H9 (cell line): Measurements from ENCODE around the gene TBC1D8. TPM values are rescaled to one million over a fixed set of nuclear protein-coding genes. Genes with fewer than 3 reads are reported as not detected.

ENCODE experiments used
- DNase-seq: peaks from one replicate; pipeline ENCODE4 v3.0.0-alpha.2; 2017
- H2AFZ ChIP-seq: one replicate; pipeline ENCODE4 v1.6.1; 2013; ENCODE audit warnings: mild to moderate bottlenecking, low read length, control low read depth, moderate library complexity
- H2AK5ac ChIP-seq: 2 replicates; pipeline ENCODE4 v1.6.1; 2013; ENCODE audit warnings: low read length, control low read depth, mixed read lengths; ENCODE audit not compliant: insufficient read length
- H2BK120ac ChIP-seq: one replicate; pipeline ENCODE4 v1.6.1; 2013; ENCODE audit warnings: low read depth, mild to moderate bottlenecking, low read length, control low read depth, inconsistent platforms; ENCODE audit not compliant: poor library complexity, severe bottlenecking
- H2BK12ac ChIP-seq: 2 replicates; pipeline ENCODE4 v1.6.1; 2013; ENCODE audit warnings: low read length, control low read depth, mixed read lengths, low read depth; ENCODE audit not compliant: insufficient read length
- H2BK15ac ChIP-seq: 2 replicates; pipeline ENCODE4 v1.6.1; 2013; ENCODE audit warnings: low read depth, low read length, control low read depth
- H2BK20ac ChIP-seq: one replicate; pipeline ENCODE4 v1.6.1; 2013; ENCODE audit warnings: low read depth, mild to moderate bottlenecking, low read length, control low read depth, inconsistent platforms; ENCODE audit not compliant: poor library complexity, severe bottlenecking
- H2BK5ac ChIP-seq: 2 replicates; pipeline ENCODE4 v1.6.1; 2013; ENCODE audit warnings: low read length, control low read depth, mixed read lengths; ENCODE audit not compliant: insufficient read length
- H3K14ac ChIP-seq: 2 replicates; pipeline ENCODE4 v1.6.1; 2013; ENCODE audit warnings: low read length, control low read depth; ENCODE audit not compliant: insufficient read depth
- H3K18ac ChIP-seq: 2 replicates; pipeline ENCODE4 v1.6.1; 2013; ENCODE audit warnings: low read depth, mild to moderate bottlenecking, mixed read lengths, low read length, control low read depth; ENCODE audit not compliant: insufficient read length
- H3K23ac ChIP-seq: 2 replicates; pipeline ENCODE4 v1.6.1; 2013; ENCODE audit warnings: low read length, control low read depth, mixed read lengths, low read depth; ENCODE audit not compliant: insufficient read length
- H3K23me2 ChIP-seq: 2 replicates; pipeline ENCODE4 v1.6.1; 2013; ENCODE audit warnings: low read depth, mild to moderate bottlenecking, mixed read lengths, low read length, control low read depth; ENCODE audit not compliant: insufficient read length, poor library complexity, severe bottlenecking
- H3K27ac ChIP-seq: 2 replicates; pipeline ENCODE4 v1.5.1; 2013; ENCODE audit warnings: low read length, control low read depth, mixed read lengths, low read depth; ENCODE audit not compliant: insufficient read length
- H3K27me3 ChIP-seq: 2 replicates; pipeline ENCODE4 v1.6.1; 2013; ENCODE audit warnings: low read length, control low read depth, inconsistent platforms; ENCODE audit not compliant: insufficient read depth
- H3K4ac ChIP-seq: 2 replicates; pipeline ENCODE4 v1.6.1; 2013; ENCODE audit warnings: low read depth, mild to moderate bottlenecking, control low read depth, inconsistent platforms, low read length, moderate library complexity
- H3K4me1 ChIP-seq: 2 replicates; pipeline ENCODE4 v1.6.1; 2013; ENCODE audit warnings: low read length, control low read depth, inconsistent platforms; ENCODE audit not compliant: insufficient read depth
- H3K4me2 ChIP-seq: 2 replicates; pipeline ENCODE4 v1.6.1; 2013; ENCODE audit warnings: low read length, control low read depth, mixed read lengths; ENCODE audit not compliant: insufficient read length, insufficient read depth
- H3K56ac ChIP-seq: 2 replicates; pipeline ENCODE4 v1.6.1; 2013; ENCODE audit warnings: low read depth, mild to moderate bottlenecking, mixed read lengths, low read length, control low read depth; ENCODE audit not compliant: insufficient read length
- H3K79me1 ChIP-seq: 2 replicates; pipeline ENCODE4 v1.6.1; 2013; ENCODE audit warnings: low read depth, mild to moderate bottlenecking, moderate library complexity, low read length, control low read depth, inconsistent platforms; ENCODE audit not compliant: insufficient read depth, poor library complexity, severe bottlenecking
- H3K79me2 ChIP-seq: 2 replicates; pipeline ENCODE4 v1.6.1; 2013; ENCODE audit warnings: low read length, control low read depth, inconsistent platforms; ENCODE audit not compliant: insufficient read depth
- H3K9ac ChIP-seq: 2 replicates; pipeline ENCODE4 v1.6.1; 2013; ENCODE audit warnings: low read length, control low read depth, mixed read lengths; ENCODE audit not compliant: insufficient read length; ENCODE audit errors: extremely low read depth
- H3K9me3 ChIP-seq: one replicate; pipeline ENCODE4 v1.6.1; 2013; ENCODE audit warnings: low read depth, low read length, inconsistent platforms; ENCODE audit not compliant: control insufficient read depth
- H3T11ph ChIP-seq: one replicate; pipeline ENCODE4 v1.6.1; 2013; ENCODE audit warnings: mild to moderate bottlenecking, low read length, control low read depth, inconsistent platforms
- H4K20me1 ChIP-seq: one replicate; pipeline ENCODE4 v1.6.1; 2013; ENCODE audit not compliant: control insufficient read depth, insufficient read length, insufficient read depth
- H4K5ac ChIP-seq: 2 replicates; pipeline ENCODE4 v1.6.1; 2013; ENCODE audit warnings: low read depth, mild to moderate bottlenecking, mixed read lengths, low read length, control low read depth; ENCODE audit not compliant: insufficient read length
- H4K8ac ChIP-seq: replicated peaks from 2 replicates; pipeline ENCODE4 v1.6.1; 2013; ENCODE audit warnings: low read length, control low read depth, mixed read lengths, low read depth; ENCODE audit not compliant: insufficient read length
- H4K91ac ChIP-seq: 2 replicates; pipeline ENCODE4 v1.6.1; 2013; ENCODE audit warnings: low read depth, mild to moderate bottlenecking, moderate library complexity, mixed read lengths, low read length, control low read depth; ENCODE audit not compliant: insufficient read length
- H3K27ac Mint-ChIP-seq, 3 experiments: 2 replicates in 2 of 3; 3 replicates in 1 of 3; pipeline ENCODE4 v1.8.0; 2020 to 2021; ENCODE audit warnings: mixed read lengths in 3 of 3, mild to moderate bottlenecking in 1 of 3, moderate library complexity in 1 of 3
- H3K27me3 Mint-ChIP-seq: 2 replicates; pipeline ENCODE4 v1.8.0; 2021; ENCODE audit warnings: low read depth, mild to moderate bottlenecking, moderate library complexity, mixed read lengths
- H3K36me3 Mint-ChIP-seq, 3 experiments: 2 replicates in 2 of 3; 3 replicates in 1 of 3; pipeline ENCODE4 v1.8.0; 2020 to 2021; ENCODE audit warnings: low read depth in 3 of 3, mixed read lengths in 3 of 3; ENCODE audit not compliant: insufficient read depth in 1 of 3
- H3K4me1 Mint-ChIP-seq, 2 experiments: 2 replicates each; pipeline ENCODE4 v1.8.0; 2020; ENCODE audit warnings: mixed read lengths in 2 of 2
- H3K4me3 Mint-ChIP-seq, 2 experiments: 2 replicates in 1 of 2; 3 replicates in 1 of 2; pipeline ENCODE4 v1.8.0; 2020 to 2021; ENCODE audit warnings: mild to moderate bottlenecking in 2 of 2, mixed read lengths in 2 of 2, moderate library complexity in 1 of 2
- H3K9me3 Mint-ChIP-seq, 2 experiments: 2 replicates in 1 of 2; 3 replicates in 1 of 2; pipeline ENCODE4 v1.8.0; 2020; ENCODE audit warnings: mild to moderate bottlenecking in 2 of 2, mixed read lengths in 2 of 2, moderate library complexity in 1 of 2
- CTCF ChIP-seq: fragments of 200-600 bp; sonication (generic); conservative IDR thresholded peaks from 3 replicates; pipeline ENCODE4 v1.8.0; 2021; ENCODE audit warnings: antibody characterized with exemption, mild to moderate bottlenecking
- WGBS: extraction: QIAGEN DNeasy Blood & Tissue Kit; methylation state at CpG from one replicate; pipeline ENCODE4 v1.1.7; 2013; ENCODE audit warnings: missing lambda C conversion rate, low lambda C conversion rate, mixed read lengths; ENCODE audit not compliant: insufficient read length; ENCODE audit errors: extremely low coverage; 5-methylcytosine and 5-hydroxymethylcytosine counted together
- total RNA-seq: library from RNA; stranded (reverse); gene quantifications from 2 replicates; pipeline ENCODE4 v1.2.1, GENCODE V29; 2021

TBC1D8 gene
- total RNA-seq, 1 experiment from 2014 or later, result 16.6 TPM

- no peak overlapping the region for H2BK20ac ChIP-seq
- H3K14ac ChIP-seq, result no peak overlapping the region
- H3K79me2 ChIP-seq, result no peaks in the 10 kb centered on the region
- H3K36me3 Mint-ChIP-seq, result no peaks in the 10 kb centered on the region; a peak in 1 of 7 replicates
- no peak overlapping the region for H3K4me2 ChIP-seq
- H4K91ac ChIP-seq, result no peak overlapping the region
- no peaks in the 10 kb centered on the region for H3K79me1 ChIP-seq
- H4K5ac ChIP-seq, result no peak overlapping the region
- no peaks in the 10 kb centered on the region for H3K27me3 ChIP-seq
- H3K18ac ChIP-seq, result no peak overlapping the region
- no peak overlapping the region for H2AFZ ChIP-seq
- no peak overlapping the region for H3K27ac ChIP-seq
- H3K23me2 ChIP-seq, result no peaks in the 10 kb centered on the region
- H3K27me3 Mint-ChIP-seq, result peaks cover 2% of the 10 kb centered on the region; the same call in 1 of the 2 replicates
- H2AK5ac ChIP-seq, result no peak overlapping the region
- H3T11ph ChIP-seq, result no peak overlapping the region
- no peak for TF ChIP-seq CTCF
- H3K23ac ChIP-seq, result no peak overlapping the region
- no peaks in the 10 kb centered on the region for H3K4me1 ChIP-seq
- no peaks in the 10 kb centered on the region for H3K9me3 ChIP-seq
- no CpG with 5 or more reads among the region's 6 CpGs for WGBS
- no peak overlapping the region for H2BK15ac ChIP-seq
- H2BK5ac ChIP-seq, result no peak overlapping the region
- no peak overlapping the region for H3K56ac ChIP-seq
- no peak overlapping the region for H3K4ac ChIP-seq
- H3K9ac ChIP-seq, result no peak overlapping the region
- H4K20me1 ChIP-seq, result no peaks in the 10 kb centered on the region
- no peak overlapping the region for H2BK120ac ChIP-seq
- no peak overlapping the region for H2BK12ac ChIP-seq
- H3K4me1 Mint-ChIP-seq, result peaks cover 2 to 14% of the 10 kb centered on the region in 2 experiments; a peak in 3 of 4 replicates
- no peak overlapping the region for H4K8ac ChIP-seq
- no peak for DNase-seq
- no peaks in the 10 kb centered on the region for H3K9me3 Mint-ChIP-seq
- H3K4me3 Mint-ChIP-seq, result no peak overlapping the region
- no peak overlapping the region for H3K27ac Mint-ChIP-seq
Measured at GRCh38 chr2:100992262-100992661, 158.9 kb downstream of the TBC1D8 start.
